Measurements from ENCODE around the gene SLC23A3.

SLC23A3 gene

DNA sequence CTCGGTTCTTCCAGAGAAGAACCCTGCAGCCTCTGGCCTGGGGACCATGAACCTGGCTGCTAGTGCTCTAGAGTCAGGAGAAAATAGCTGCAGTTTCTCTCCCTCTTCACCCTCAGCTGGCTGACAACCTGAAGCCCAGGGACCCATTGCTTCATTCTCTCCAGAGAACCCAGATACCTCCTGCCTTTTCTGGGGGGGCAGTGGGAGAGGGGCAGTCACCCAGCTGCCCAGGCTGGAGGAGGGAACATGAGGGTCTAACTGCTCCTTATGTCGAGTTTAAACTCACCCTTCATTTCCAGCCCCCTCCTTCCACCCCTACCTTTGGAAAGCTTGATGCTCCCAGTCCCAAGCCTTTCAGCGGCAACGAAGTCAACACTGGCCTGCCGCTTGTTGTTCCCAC lies 29.1 kb upstream of the SLC23A3 start:
- TF ChIP-seq FOXP2 (optimal IDR thresholded peaks at IDR 0.05; ENCODE audit: borderline replicate concordance, extremely low read depth, extremely low read length, insufficient read depth), result no peak
- no peak for TF ChIP-seq POLR2AphosphoS5 (IDR thresholded peaks at IDR 0.05; ENCODE audit: low read depth, low read length)
- no peak for TF ChIP-seq SIN3A (IDR thresholded peaks at IDR 0.05; ENCODE audit: borderline replicate concordance, insufficient read depth, low read length)
- no peak for TF ChIP-seq TAF1 (IDR thresholded peaks at IDR 0.05; ENCODE audit: borderline replicate concordance, insufficient read depth, low read length)
- TF ChIP-seq, protein P1, sequence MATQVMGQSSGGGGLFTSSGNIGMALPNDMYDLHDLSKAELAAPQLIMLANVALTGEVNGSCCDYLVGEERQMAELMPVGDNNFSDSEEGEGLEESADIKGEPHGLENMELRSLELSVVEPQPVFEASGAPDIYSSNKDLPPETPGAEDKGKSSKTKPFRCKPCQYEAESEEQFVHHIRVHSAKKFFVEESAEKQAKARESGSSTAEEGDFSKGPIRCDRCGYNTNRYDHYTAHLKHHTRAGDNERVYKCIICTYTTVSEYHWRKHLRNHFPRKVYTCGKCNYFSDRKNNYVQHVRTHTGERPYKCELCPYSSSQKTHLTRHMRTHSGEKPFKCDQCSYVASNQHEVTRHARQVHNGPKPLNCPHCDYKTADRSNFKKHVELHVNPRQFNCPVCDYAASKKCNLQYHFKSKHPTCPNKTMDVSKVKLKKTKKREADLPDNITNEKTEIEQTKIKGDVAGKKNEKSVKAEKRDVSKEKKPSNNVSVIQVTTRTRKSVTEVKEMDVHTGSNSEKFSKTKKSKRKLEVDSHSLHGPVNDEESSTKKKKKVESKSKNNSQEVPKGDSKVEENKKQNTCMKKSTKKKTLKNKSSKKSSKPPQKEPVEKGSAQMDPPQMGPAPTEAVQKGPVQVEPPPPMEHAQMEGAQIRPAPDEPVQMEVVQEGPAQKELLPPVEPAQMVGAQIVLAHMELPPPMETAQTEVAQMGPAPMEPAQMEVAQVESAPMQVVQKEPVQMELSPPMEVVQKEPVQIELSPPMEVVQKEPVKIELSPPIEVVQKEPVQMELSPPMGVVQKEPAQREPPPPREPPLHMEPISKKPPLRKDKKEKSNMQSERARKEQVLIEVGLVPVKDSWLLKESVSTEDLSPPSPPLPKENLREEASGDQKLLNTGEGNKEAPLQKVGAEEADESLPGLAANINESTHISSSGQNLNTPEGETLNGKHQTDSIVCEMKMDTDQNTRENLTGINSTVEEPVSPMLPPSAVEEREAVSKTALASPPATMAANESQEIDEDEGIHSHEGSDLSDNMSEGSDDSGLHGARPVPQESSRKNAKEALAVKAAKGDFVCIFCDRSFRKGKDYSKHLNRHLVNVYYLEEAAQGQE (IDR thresholded peaks at IDR 0.05; ENCODE audit: insufficient read depth in 1 of 2, low read depth in 2 of 2, low read length in 2 of 2), result no peak

DNA sequence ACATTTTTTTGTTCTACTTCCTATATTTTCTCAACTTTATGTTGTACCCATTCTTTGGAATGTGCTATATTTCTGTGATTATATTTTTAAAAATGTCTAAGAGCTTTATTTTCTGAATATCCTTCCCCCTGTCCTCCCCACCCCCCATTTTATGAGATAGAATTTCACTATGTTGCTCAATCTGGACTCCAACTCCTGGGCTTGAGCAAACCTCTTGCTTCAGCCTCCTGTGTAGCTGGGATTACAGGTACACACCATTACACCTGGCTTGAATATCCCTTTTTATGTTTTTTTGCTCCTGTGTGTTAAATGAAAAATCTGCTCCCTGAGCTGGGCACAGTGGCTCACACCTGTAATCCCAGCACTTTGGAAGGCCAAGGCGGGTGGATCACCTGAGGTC lies 27.6 kb upstream of the SLC23A3 start:
- no peak for TF ChIP-seq POLR2AphosphoS5 (IDR thresholded peaks at IDR 0.05; ENCODE audit: low read depth, low read length)
- no peak for TF ChIP-seq TAF1 (IDR thresholded peaks at IDR 0.05; ENCODE audit: borderline replicate concordance, insufficient read depth, low read length)
- no peak for TF ChIP-seq FOXP2 (optimal IDR thresholded peaks at IDR 0.05; ENCODE audit: borderline replicate concordance, extremely low read depth, extremely low read length, insufficient read depth)
- TF ChIP-seq SIN3A (IDR thresholded peaks at IDR 0.05; ENCODE audit: borderline replicate concordance, insufficient read depth, low read length), result no peak
- TF ChIP-seq, protein P1 (IDR thresholded peaks at IDR 0.05; ENCODE audit: insufficient read depth in 1 of 2, low read depth in 2 of 2, low read length in 2 of 2), result no peak

DNA sequence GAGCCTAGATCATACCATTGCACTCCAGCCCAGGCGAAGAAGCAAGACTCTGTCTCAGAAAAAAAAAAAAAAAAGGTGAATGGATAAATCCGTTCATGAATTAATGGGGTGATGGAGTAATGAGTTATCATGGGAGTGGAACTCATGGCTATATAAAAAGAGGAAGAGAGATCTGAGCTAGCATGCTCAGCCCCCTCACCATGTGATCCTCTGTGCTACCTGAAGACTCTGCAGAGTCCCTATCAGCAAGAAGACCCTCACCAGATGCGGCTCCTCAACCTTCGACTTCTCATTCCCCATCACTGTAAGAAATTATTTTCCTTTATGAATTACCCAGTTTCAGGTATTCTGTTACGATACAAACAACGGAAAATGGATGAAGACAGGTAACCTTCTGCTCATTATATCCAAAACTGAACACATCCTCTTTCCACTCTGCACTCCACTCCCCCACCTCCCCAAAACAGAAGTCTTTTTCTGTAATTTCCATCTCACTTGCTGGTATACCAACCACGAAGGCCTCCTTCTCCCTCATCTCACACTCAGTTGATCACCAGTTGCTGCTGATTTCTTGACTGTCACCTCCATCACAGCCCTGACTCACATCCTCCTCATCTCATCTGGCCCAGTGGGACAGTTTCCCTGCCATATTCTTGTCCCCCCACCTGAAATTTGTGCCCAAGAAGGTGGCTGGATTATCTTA lies 17.1 kb upstream of the SLC23A3 start:
- TF ChIP-seq, protein P1 (IDR thresholded peaks at IDR 0.05; ENCODE audit: insufficient read depth in 1 of 2, low read depth in 2 of 2, low read length in 2 of 2), result no peak
- TF ChIP-seq SIN3A (IDR thresholded peaks at IDR 0.05; ENCODE audit: borderline replicate concordance, insufficient read depth, low read length) (no peak), FOXP2 (optimal IDR thresholded peaks at IDR 0.05; ENCODE audit: borderline replicate concordance, extremely low read depth, extremely low read length, insufficient read depth) (no peak), POLR2AphosphoS5 (IDR thresholded peaks at IDR 0.05; ENCODE audit: low read depth, low read length) (no peak), TAF1 (IDR thresholded peaks at IDR 0.05; ENCODE audit: borderline replicate concordance, insufficient read depth, low read length) (no peak)

DNA sequence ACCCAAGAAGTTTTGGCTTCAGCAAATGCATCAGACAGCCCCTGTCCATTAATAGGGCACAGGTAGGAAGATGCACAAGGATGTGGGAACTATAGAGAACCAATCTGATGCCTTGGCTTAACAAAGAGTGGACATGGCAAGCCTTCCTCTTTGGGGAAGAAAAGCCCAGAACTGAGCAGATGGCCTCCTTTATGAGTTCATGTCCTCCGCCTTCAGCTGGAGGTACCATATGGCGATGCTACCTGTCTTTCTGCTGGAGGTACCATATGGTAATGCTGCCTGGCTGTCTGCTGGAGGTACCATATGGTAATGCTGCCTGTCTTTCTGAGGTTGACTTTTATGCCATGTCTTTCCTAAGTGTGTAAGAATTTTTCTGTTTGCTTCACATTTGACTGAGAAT lies 14.3 kb upstream of the SLC23A3 start:
- TF ChIP-seq FOXP2 (optimal IDR thresholded peaks at IDR 0.05; ENCODE audit: borderline replicate concordance, extremely low read depth, extremely low read length, insufficient read depth), result no peak
- no peak for TF ChIP-seq POLR2AphosphoS5 (IDR thresholded peaks at IDR 0.05; ENCODE audit: low read depth, low read length)
- no peak for TF ChIP-seq SIN3A (IDR thresholded peaks at IDR 0.05; ENCODE audit: borderline replicate concordance, insufficient read depth, low read length)
- TF ChIP-seq TAF1 (IDR thresholded peaks at IDR 0.05; ENCODE audit: borderline replicate concordance, insufficient read depth, low read length), result no peak
- TF ChIP-seq, protein P1 (IDR thresholded peaks at IDR 0.05; ENCODE audit: insufficient read depth in 1 of 2, low read depth in 2 of 2, low read length in 2 of 2), result no peak

Measured in PFSK-1 (cell line).